Suprapubic skin (tissue), 3 donors: ENCODE results near the gene SAP25.

Experiments
- POLR2AphosphoS5 ChIP-seq, 3 donors: sonication (generic); formaldehyde crosslinking; IDR thresholded peaks; one replicate each; pipeline ENCODE4 v1.6.1; 2017; ENCODE audit warnings: antibody characterized with exemption in 3 of 3
- TF ChIP-seq, protein P1 (sequence below), 2 donors: fragments of 200-600 bp in 1 of 2; fragments of 450-650 bp in 1 of 2; sonication (generic) in 1 of 2; IDR thresholded peaks; one replicate each; pipeline ENCODE4 v1.5.1; 2016 to 2019; ENCODE audit warnings: antibody characterized with exemption in 2 of 2, mild to moderate bottlenecking in 1 of 2, moderate library complexity in 1 of 2

DNA sequence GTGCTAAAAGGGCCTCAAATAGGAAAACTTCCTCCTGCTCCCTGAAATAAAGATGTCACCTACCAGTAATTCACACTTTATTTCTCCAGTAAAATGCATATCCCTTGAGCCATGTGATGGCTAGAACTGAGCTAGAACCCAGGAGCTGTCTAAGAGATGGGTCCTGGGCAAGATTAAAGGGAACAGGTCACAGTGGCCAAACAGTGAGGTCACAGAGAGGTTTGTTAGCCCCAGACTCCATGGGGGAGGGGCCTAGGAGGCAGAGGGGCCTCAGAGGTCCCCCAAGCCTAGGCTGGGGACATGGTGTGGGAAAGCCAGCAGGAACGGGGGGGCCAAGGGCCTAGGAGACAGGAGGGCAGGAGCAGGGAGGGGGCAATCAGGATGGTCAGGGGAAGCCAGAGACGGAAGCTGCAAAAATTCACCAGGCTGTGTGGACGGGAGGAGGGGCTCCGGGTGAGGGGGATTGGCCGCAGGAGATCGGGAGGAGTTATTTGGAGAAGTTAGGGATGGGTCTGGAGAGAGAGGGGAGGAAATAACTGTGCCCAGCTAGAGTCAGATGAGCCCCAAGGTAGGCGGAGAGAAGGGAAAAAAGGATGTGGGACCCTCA lies 15.7 kb upstream of the SAP25 start:
- TF ChIP-seq, protein P1, sequence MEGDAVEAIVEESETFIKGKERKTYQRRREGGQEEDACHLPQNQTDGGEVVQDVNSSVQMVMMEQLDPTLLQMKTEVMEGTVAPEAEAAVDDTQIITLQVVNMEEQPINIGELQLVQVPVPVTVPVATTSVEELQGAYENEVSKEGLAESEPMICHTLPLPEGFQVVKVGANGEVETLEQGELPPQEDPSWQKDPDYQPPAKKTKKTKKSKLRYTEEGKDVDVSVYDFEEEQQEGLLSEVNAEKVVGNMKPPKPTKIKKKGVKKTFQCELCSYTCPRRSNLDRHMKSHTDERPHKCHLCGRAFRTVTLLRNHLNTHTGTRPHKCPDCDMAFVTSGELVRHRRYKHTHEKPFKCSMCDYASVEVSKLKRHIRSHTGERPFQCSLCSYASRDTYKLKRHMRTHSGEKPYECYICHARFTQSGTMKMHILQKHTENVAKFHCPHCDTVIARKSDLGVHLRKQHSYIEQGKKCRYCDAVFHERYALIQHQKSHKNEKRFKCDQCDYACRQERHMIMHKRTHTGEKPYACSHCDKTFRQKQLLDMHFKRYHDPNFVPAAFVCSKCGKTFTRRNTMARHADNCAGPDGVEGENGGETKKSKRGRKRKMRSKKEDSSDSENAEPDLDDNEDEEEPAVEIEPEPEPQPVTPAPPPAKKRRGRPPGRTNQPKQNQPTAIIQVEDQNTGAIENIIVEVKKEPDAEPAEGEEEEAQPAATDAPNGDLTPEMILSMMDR (IDR thresholded peaks at IDR 0.05), result no peak
- TF ChIP-seq POLR2AphosphoS5 (IDR thresholded peaks at IDR 0.05), result no peak
